ENCODE measurements around the gene FBF1.

The FBF1 gene

DNA sequence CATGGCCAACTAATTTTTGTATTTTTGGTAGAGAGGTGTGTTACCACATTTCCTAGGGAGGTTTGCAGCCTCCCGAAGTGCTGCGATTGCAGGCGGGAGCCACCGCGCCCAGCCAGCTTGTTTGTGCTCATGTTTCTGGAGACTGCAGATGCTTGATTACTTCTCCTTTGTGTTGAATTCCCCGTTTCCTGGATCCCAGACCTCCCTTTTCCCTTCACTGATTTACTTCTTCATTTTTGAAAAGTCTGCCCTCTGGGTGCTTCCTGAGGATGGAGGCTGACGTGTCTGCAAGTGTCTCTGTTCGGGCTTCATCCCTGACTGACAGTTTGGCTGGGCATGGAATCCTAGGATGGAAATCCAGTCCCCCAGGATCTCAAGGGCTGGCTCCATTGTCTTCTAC is 55.4 kb downstream of the FBF1 start:
- peaks cover 15% of the 10 kb centered on the region for H3K27me3 Mint-ChIP-seq (ENCODE audit: low read depth)
- peaks cover 2% of the 10 kb centered on the region for H3K36me3 Mint-ChIP-seq (ENCODE audit: low read depth)
- H3K9me3 Mint-ChIP-seq: no peaks in the 10 kb centered on the region
- peaks cover 6% of the 10 kb centered on the region for H3K4me1 Mint-ChIP-seq (ENCODE audit: low read depth)
- no peak overlapping the region for H3K27ac Mint-ChIP-seq
- no peak overlapping the region for H3K4me3 Mint-ChIP-seq

DNA sequence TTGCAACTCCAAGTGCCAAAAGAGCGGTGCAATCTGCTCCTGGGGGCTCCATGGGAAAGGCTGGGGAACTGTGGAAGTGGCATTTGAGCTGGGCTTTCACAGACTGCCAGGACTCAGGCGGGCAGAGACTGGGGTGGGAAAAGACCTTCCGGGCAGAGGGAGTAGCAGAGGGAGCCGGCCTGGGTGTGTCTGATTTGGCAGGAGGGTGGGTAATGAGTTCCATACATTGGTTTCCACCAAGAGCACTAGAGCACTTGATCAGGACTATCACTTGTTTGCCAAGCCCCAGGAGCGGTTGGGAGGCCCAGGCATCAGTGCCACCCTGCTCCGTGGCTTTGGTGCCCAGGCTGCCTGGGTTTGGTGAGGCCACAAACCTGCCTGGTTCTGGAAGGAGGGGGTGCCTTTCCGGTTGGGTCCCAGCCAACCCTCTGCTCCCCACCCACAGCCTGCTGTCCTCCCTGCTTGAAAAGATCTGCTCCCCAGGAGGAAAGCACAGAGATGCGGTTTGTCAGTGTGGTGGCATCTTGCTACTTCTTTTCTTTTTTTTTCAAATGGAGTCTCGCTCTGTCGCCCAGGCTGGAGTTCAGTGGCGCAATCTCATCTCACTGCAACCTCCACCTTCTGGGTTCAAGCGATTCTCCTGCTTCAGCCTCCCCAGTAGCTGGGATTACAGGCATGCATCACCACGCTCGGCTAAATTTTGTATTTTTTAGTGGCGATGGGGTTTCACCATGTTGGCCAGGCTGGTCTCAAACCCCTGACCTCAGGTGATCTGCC is 59.0 kb downstream of the FBF1 start:
- Mint-ChIP-seq H3K9me3 (no peaks in the 10 kb centered on the region), H3K4me3 (no peak overlapping the region), H3K27ac (no peak overlapping the region), H3K36me3 (ENCODE audit: low read depth) (peaks cover 2% of the 10 kb centered on the region), H3K27me3 (ENCODE audit: low read depth) (peaks cover 21% of the 10 kb centered on the region), H3K4me1 (ENCODE audit: low read depth) (peaks cover 18% of the 10 kb centered on the region)

DNA sequence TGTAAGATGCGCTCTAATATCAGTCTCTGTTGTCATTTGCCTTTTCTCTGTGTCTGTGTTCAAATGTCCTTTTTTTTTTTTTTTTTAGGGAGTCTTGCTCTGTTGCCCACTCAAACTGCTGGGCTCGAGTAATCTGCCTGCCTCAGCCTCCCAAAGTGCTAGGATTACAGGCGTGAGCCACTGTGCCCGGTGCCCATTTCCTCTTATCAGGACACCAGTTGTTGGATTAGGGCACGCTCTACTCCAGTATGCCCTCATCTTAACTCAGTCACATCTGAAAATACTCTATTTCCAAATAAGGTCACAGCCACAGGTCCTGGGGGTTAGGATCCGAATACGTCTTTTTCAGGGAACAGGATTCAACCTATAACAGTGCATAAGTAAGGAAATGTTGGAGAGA is 60.6 kb downstream of the FBF1 start:
- H3K9me3 Mint-ChIP-seq: no peaks in the 10 kb centered on the region
- H3K4me1 Mint-ChIP-seq (ENCODE audit: low read depth): peaks cover 29% of the 10 kb centered on the region
- H3K27ac Mint-ChIP-seq: peak overlapping the region; percentile 11
- peaks cover 21% of the 10 kb centered on the region for H3K27me3 Mint-ChIP-seq (ENCODE audit: low read depth)
- peak overlapping the region; percentile 42 for H3K4me3 Mint-ChIP-seq
- H3K36me3 Mint-ChIP-seq (ENCODE audit: low read depth): peaks cover 6% of the 10 kb centered on the region

DNA sequence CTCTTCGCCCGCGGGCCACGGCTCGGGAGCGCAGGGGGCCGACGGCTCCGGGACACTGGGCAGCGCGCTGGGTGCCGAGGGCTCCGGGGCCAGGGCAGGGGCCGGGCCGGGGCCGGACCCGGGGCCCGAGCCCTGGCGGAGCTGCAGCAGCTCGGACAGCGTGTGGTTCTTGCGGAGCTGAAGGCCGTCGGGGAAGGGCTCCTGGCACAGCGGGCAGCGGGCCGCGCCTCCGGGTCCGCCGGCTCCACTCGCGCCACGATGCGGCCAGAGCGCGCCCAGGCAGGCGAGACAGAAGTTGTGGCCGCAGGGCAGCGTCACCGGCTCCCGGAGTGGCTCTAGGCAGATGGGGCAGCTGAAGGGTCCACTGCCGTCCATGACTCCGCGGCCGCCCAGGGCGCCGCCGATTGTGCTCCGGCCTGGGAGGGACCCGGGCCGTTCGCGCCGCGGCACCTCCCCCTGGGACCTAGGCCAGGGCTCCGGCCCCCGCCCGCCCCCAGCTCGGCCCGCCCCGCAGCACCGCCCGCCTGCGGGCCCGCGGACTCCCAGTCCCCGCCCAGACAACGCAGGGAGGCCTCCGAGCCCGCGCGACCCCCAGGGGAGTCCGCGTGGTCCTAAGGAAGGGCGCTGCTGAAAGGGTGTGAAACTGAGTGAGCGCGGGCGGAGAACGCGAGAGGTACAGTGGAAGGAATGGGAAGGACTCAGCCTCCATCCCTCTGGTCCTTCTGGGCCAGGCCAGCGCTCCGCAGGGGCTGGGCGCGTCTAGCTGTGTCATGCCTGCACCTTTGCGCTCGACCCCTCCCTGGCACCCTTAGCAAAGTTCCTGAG is 62.5 kb downstream of the FBF1 start, which contains the start of gene TRIM47:
Gene TRIM47, minus strand, starts transcription at position 408 of the 825 bp plus-strand sequence. Its CDS starts 33 bp downstream, at position 375.
- H3K27ac Mint-ChIP-seq: peak within 1 kb of the TSS; percentile 96
- peaks cover 7% of the 10 kb centered on the region for H3K36me3 Mint-ChIP-seq (ENCODE audit: low read depth)
- peak within 1 kb of the TSS; percentile 93 for H3K4me3 Mint-ChIP-seq
- H3K27me3 Mint-ChIP-seq (ENCODE audit: low read depth): peaks cover 21% of the 10 kb centered on the region
- H3K9me3 Mint-ChIP-seq: no peaks in the 10 kb centered on the region
- peaks cover 29% of the 10 kb centered on the region for H3K4me1 Mint-ChIP-seq (ENCODE audit: low read depth)

DNA sequence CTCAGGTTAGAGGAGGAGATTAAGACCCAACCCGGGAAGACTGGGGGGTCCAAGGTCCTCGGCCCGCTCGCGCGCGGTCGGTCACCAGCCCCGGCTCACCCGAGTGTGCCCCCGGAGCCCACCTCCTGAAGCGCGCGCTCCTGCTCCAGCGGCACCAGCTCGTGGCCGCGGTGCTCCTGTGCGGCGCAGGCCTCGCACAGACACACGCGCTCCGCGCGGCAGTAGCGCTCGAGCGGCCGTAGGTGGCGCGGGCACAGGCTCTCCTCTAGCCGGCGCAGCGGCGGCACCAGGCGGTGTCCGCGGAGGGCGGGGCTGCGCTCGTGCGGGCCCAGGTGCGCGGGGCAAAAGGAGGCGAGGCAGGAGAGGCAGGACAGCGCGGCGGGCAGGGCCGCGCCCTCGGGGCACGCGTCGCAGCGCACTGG is 63.1 kb downstream of the FBF1 start:
- H3K4me1 Mint-ChIP-seq (ENCODE audit: low read depth): peaks cover 31% of the 10 kb centered on the region

DNA sequence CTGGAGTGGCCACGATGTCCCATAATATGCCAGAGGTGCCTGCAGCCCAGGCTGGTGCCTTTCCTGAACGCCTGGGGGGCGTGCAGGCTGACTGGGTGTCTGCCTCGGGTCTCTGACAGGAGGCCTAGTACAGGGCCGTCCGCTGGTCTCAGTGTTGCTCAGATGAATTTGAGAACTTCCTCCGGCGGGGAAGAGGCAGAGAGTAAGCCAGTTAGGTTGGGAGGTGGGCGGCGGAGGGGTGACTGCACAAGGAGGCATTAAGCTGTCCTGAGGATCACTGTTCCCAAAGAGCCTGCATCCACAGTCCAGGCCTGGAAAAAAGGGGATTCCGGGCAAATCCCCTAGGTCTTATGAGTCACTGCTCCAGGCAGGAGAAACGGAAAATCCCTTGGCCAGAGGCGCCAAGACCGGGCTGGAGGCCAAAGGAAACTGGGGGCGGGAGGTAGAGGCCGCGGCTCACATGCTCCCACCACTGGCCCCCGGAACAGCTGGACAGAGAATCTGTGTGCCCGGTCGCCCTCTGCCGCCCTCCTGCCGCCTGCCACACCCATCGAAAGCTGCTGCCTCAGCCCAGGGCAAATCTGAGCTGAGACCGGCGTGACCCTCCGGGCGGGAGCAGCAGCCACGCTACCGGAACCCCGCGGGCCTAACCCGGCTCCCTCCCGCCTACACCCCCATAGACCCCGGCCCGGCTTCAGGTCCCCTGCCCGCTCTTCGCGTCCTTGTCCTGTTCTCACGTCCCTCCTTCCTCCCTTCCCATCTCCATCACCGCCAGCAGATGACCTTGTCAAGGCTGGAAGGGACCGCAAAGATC is 63.7 kb downstream of the FBF1 start:
- Mint-ChIP-seq H3K27ac (peak overlapping the region; percentile 96), H3K4me3 (peak overlapping the region; percentile 93), H3K36me3 (ENCODE audit: low read depth) (peaks cover 7% of the 10 kb centered on the region)

More for the DNA sequence above, 63.1 kb downstream of the FBF1 start:
- peaks cover 20% of the 10 kb centered on the region for H3K27me3 Mint-ChIP-seq (ENCODE audit: low read depth)
- peaks cover 7% of the 10 kb centered on the region for H3K36me3 Mint-ChIP-seq (ENCODE audit: low read depth)
- H3K27ac Mint-ChIP-seq: peak overlapping the region; percentile 96
- H3K4me3 Mint-ChIP-seq: peak overlapping the region; percentile 93
- H3K9me3 Mint-ChIP-seq: no peaks in the 10 kb centered on the region

DNA sequence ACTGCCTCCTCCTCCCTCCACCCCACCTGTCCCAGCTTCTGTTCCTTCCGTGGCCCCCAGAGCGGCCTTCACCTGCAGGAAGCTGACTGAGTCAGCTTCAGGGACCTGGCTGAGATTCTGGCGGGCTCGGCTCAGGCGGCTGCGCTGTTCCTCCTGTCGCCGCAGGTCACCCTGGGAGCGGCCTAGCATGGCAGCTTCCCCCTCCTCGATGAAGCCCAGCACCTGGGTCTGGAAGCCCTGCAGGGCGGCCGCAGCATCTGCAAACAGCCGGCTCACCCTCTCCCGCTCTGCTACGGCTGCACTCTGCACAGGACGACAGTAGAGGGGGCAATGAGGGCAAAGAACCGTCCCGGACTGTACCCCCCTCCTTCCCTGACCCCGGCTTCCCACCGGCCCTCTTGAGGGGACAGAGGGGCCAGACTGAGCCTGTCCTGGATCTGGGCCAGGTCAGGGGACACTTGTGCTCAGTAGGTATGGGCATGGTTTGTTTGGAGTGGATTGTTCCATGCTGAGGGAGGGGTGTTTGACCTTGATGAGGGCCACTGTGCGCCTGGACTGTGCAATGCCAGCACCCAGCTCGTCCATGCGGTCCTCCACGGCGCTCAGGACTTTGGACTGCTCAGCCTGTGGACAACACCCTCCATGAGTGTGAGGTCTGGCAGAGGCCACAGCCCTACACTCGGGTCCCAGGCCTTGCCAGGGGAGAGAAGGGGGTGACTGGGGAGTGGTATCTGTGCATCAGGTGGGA is 64.5 kb downstream of the FBF1 start:
- peaks cover 32% of the 10 kb centered on the region for H3K4me1 Mint-ChIP-seq (ENCODE audit: low read depth)
- peaks cover 10% of the 10 kb centered on the region for H3K27me3 Mint-ChIP-seq (ENCODE audit: low read depth)
- H3K4me3 Mint-ChIP-seq: peak overlapping the region; percentile 93
- peaks cover 7% of the 10 kb centered on the region for H3K36me3 Mint-ChIP-seq (ENCODE audit: low read depth)
- H3K27ac Mint-ChIP-seq: peak overlapping the region; percentile 96
- no peaks in the 10 kb centered on the region for H3K9me3 Mint-ChIP-seq

More for the DNA sequence above, 63.7 kb downstream of the FBF1 start:
- peaks cover 35% of the 10 kb centered on the region for H3K4me1 Mint-ChIP-seq (ENCODE audit: low read depth)
- peaks cover 16% of the 10 kb centered on the region for H3K27me3 Mint-ChIP-seq (ENCODE audit: low read depth)
- no peaks in the 10 kb centered on the region for H3K9me3 Mint-ChIP-seq

DNA sequence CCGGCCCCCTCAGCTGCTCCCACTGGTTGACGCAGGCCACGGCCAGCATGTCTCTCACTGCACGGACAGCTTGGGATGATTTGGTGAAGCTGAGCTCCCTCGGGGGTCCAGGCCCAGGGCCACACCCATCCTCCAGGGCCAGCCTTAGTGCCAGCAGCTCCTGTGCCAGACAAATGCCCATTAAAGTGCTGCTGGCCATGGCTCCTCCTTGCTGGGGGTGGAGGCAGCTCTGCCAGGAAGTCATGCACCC is 65.0 kb downstream of the FBF1 start:
- peaks cover 32% of the 10 kb centered on the region for H3K4me1 Mint-ChIP-seq (ENCODE audit: low read depth)
- H3K27me3 Mint-ChIP-seq (ENCODE audit: low read depth): peaks cover 10% of the 10 kb centered on the region
- peaks cover 7% of the 10 kb centered on the region for H3K36me3 Mint-ChIP-seq (ENCODE audit: low read depth)
- H3K27ac Mint-ChIP-seq: peak overlapping the region; percentile 96
- H3K4me3 Mint-ChIP-seq: peak overlapping the region; percentile 93
- H3K9me3 Mint-ChIP-seq: no peaks in the 10 kb centered on the region

DNA sequence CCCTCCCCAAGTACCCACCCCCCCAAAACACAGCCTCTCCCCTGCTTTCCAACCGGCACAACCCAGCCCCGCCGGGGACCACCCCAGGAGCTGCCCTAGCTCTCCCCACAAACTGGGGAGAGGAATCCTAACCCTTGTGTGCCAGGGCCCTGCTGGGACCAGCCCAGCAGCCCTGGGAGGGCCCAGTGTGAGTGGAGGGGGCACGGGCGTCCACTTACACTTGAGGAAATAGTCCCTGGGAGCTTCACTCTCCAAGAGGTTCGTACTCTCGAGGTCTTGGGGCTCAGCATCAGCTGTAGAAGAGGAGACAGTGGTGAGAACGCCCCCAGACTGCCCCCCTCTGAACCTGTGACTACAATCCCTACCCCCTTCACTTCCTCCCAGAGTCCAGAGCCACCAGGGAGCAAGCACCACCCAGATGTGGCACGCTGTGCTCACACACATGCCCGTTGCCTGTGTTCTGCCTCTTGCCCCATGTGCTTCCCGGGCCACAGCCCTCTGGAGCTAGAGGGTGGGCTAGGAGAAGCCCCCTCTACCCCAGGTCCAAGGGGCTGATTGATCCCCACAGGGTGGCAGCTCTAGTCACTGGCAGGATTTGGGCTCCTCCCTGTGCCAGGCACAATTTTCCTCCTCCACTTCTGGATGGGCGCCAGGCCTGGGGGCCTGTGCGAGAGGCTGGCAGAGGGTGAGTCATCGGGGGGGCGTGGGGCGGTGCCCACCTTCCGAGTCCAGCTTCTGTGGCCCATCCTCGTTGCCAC is 65.5 kb downstream of the FBF1 start:
- H3K4me3 Mint-ChIP-seq: peak overlapping the region; percentile 21
- H3K36me3 Mint-ChIP-seq (ENCODE audit: low read depth): peaks cover 7% of the 10 kb centered on the region
- H3K27ac Mint-ChIP-seq: peak overlapping the region; percentile 96
- H3K9me3 Mint-ChIP-seq: no peaks in the 10 kb centered on the region
- peaks cover 5% of the 10 kb centered on the region for H3K27me3 Mint-ChIP-seq (ENCODE audit: low read depth)
- peaks cover 35% of the 10 kb centered on the region for H3K4me1 Mint-ChIP-seq (ENCODE audit: low read depth)

DNA sequence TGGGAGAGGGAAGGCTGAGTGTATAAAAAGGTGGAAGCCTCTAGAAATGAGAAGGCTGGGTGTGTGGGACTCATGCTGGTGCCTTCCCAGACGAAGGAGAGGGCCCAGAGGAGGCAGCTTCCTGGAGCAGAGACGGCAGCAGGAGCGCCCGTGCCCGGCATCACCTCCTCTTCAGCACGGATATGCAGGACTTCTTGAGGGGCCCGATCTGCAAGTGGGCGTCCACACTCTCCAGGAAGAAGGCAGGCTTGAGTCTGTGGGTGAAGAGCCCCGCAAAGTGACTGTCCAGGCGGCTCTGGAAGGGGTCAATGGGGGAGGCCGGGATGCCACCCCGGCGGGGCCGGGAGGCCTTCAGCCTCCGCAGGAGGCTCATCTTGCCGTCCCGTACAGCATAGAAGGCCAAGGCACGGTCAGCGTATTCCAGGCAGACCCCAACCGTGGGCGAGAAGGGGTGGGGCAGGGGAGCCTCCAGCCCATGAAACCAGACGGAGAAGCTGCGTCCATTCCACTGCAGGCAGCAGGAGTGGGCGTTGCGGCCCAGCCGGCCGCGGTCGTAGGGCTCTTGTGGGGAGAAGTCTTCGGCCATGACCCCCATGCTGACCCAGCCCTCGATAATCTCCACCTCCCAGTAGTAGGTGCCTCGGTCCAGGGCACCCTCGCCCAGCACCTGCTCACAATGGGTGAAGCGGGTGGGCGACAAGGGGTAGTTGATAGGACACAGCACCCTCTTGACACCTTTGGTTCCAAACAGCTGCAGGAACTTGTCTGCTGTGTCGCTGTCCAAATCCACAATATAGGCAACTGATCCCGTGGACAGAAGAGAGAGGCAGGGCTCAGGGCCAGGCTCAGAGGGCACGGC is 66.3 kb downstream of the FBF1 start:
- Mint-ChIP-seq H3K9me3 (no peaks in the 10 kb centered on the region), H3K27ac (no peak overlapping the region), H3K36me3 (ENCODE audit: low read depth) (peaks cover 7% of the 10 kb centered on the region), H3K4me1 (ENCODE audit: low read depth) (peaks cover 35% of the 10 kb centered on the region), H3K4me3 (no peak overlapping the region), H3K27me3 (ENCODE audit: low read depth) (no peaks in the 10 kb centered on the region)

DNA sequence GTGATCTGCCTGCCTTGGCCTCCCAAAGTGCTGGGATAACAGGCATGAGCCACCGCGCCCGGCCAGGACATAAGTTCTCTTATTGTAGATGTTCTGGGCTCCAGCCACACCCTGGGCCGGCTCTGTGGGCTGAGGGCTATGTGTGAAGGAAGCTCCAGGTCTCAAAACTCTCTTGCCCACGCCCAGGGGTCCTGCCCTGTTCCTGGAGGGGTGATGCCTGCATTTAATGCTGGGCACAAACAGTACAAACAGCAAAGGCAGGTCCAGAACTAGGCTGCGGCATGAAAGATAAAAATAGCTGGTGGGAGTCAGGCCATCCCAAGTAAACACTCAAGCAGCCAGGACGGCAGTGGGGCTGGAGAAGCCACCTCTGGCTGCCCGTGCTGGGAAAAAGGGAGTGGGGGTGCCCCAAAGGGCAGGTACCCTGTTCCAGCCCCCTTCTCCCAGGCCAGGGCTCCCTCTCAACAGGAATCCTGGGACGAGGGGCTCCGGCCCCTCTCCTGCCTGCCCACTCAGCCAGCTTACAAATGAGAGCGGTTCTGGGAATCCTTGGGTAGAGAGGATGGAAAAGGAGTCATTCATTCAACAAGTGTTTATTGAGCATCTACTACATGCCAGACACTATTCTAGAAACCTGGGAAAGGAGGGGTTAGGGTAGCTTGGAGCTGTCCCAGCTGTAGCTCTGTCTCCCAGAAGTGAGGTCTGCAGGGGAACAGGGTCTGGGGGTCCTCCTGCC is 67.1 kb downstream of the FBF1 start:
- H3K27ac Mint-ChIP-seq: peak overlapping the region; percentile 70
- peaks cover 7% of the 10 kb centered on the region for H3K36me3 Mint-ChIP-seq (ENCODE audit: low read depth)
- H3K4me3 Mint-ChIP-seq: no peak overlapping the region
- peaks cover 35% of the 10 kb centered on the region for H3K4me1 Mint-ChIP-seq (ENCODE audit: low read depth)
- no peaks in the 10 kb centered on the region for H3K27me3 Mint-ChIP-seq (ENCODE audit: low read depth)
- no peaks in the 10 kb centered on the region for H3K9me3 Mint-ChIP-seq

All from T-helper 1 cell treated with Interleukin-12 subunit alpha and Interleukin-12 subunit beta and Interleukin-4 antibody, amounts not matched to agents 30 μg/mL and 1 μg/mL, for 36 hours (primary cell).